IMR-90 (cell line): ENCODE results near the gene EPB41L2. TPM values are rescaled to one million over a fixed set of nuclear protein-coding genes. Genes with fewer than 3 reads are reported as not detected.

Experiments used
- ATAC-seq: fragments of 200-7000 bp; cut with Tn5 transposase; 2 replicates; pipeline ENCODE4 v1.9.1; 2020; ENCODE audit warnings: low read depth, mild to moderate bottlenecking, moderate library complexity
- BruUV-seq: library from RNA; stranded (reverse); fragments of 400-500 nt; replicated peaks from 2 replicates; lab custom pipeline; 2021; lab: Mats Ljungman, UMichigan
- CTCF ChIA-PET: fragments of 300-600 bp; formaldehyde crosslinking; extraction: SDS; loops from one replicate; lab custom pipeline; 2021; ENCODE audit warnings: antibody characterized with exemption; lab: Yijun Ruan, JAX
- POLR2A ChIA-PET: fragments of 300-600 bp; sonication (Branson Sonifier 250); formaldehyde crosslinking; loops from one replicate; lab custom pipeline; 2022; ENCODE audit warnings: antibody characterized with exemption; ENCODE audit not compliant: unreplicated experiment; lab: Charles Lee
- DNase-seq: peaks from one replicate; pipeline ENCODE4 v3.0.0; 2013
- H2AFZ ChIP-seq: replicated peaks from 2 replicates; pipeline ENCODE3; 2013; ENCODE audit warnings: low read length, mild to moderate bottlenecking; ENCODE audit not compliant: poor library complexity
- H2AK5ac ChIP-seq: 2 replicates; pipeline ENCODE4 v1.6.1; 2013; ENCODE audit warnings: low read depth, low read length, inconsistent platforms
- H2AK9ac ChIP-seq: replicated peaks from 2 replicates; pipeline ENCODE3; 2013; ENCODE audit warnings: mild to moderate bottlenecking, low read depth, low read length, moderate library complexity; ENCODE audit not compliant: poor library complexity
- H2BK120ac ChIP-seq: 2 replicates; pipeline ENCODE4 v1.6.1; 2013; ENCODE audit warnings: low read depth, low read length, inconsistent platforms
- H2BK15ac ChIP-seq: 3 replicates; pipeline ENCODE4 v1.6.1; 2013; ENCODE audit warnings: low read depth, low read length, inconsistent platforms
- H2BK20ac ChIP-seq: 2 replicates; pipeline ENCODE4 v1.6.1; 2013; ENCODE audit warnings: low read depth, mild to moderate bottlenecking, inconsistent platforms, low read length, moderate library complexity
- H2BK5ac ChIP-seq: 2 replicates; pipeline ENCODE4 v1.6.1; 2013; ENCODE audit warnings: mild to moderate bottlenecking, low read depth, low read length, inconsistent platforms; ENCODE audit not compliant: poor library complexity, severe bottlenecking
- H3K14ac ChIP-seq: replicated peaks from 2 replicates; pipeline ENCODE4 v1.6.1; 2013; ENCODE audit warnings: low read depth, low read length, inconsistent platforms
- H3K18ac ChIP-seq: 2 replicates; pipeline ENCODE4 v1.6.1; 2013; ENCODE audit warnings: low read depth, low read length, control low read depth
- H3K23ac ChIP-seq: 2 replicates; pipeline ENCODE4 v1.6.1; 2013; ENCODE audit warnings: low read depth, low read length, inconsistent platforms
- H3K27ac ChIP-seq: 2 replicates; pipeline ENCODE4 v1.5.1; 2013; ENCODE audit warnings: mild to moderate bottlenecking, control low read depth, low read length; ENCODE audit not compliant: insufficient read depth
- H3K27me3 ChIP-seq: 2 replicates; pipeline ENCODE4 v1.6.1; 2013; ENCODE audit warnings: low read length; ENCODE audit not compliant: control insufficient read depth, insufficient read depth
- H3K36me3 ChIP-seq: 2 replicates; pipeline ENCODE4 v1.6.1; 2013; ENCODE audit warnings: low read length, mixed read lengths; ENCODE audit not compliant: control insufficient read depth, insufficient read depth
- H3K4ac ChIP-seq: 2 replicates; pipeline ENCODE4 v1.6.1; 2013; ENCODE audit warnings: low read depth, low read length, inconsistent platforms
- H3K4me1 ChIP-seq: 2 replicates; pipeline ENCODE4 v1.6.1; 2013; ENCODE audit warnings: low read length, mixed read lengths; ENCODE audit not compliant: control insufficient read depth, insufficient read depth
- H3K4me2 ChIP-seq: 2 replicates; pipeline ENCODE4 v1.6.1; 2013; ENCODE audit warnings: low read depth, mild to moderate bottlenecking, control low read depth, low read length, moderate library complexity
- H3K4me3 ChIP-seq: 2 replicates; pipeline ENCODE4 v1.5.1; 2013; ENCODE audit warnings: low read depth, mild to moderate bottlenecking, control low read depth, low read length, moderate library complexity; ENCODE audit not compliant: insufficient read depth
- H3K56ac ChIP-seq: 2 replicates; pipeline ENCODE4 v1.6.1; 2013; ENCODE audit warnings: low read length, inconsistent platforms; ENCODE audit not compliant: insufficient read depth; ENCODE audit errors: extremely low read depth
- H3K79me1 ChIP-seq, 2 experiments: 2 replicates each; pipeline ENCODE4 v1.6.1; 2013; ENCODE audit warnings: low read length in 2 of 2, inconsistent platforms in 1 of 2, low read depth in 1 of 2
- H3K9ac ChIP-seq: 2 replicates; pipeline ENCODE4 v1.6.1; 2013; ENCODE audit warnings: low read depth, low read length, control low read depth
- H3K9me1 ChIP-seq: 2 replicates; pipeline ENCODE4 v1.6.1; 2013; ENCODE audit warnings: low read length, inconsistent platforms; ENCODE audit not compliant: insufficient read depth
- H3K9me3 ChIP-seq: 2 replicates; pipeline ENCODE4 v1.6.1; 2013; ENCODE audit warnings: low read length; ENCODE audit not compliant: control insufficient read depth, insufficient read depth
- H4K20me1 ChIP-seq: 2 replicates; pipeline ENCODE4 v1.6.1; 2013; ENCODE audit warnings: low read length, inconsistent platforms; ENCODE audit not compliant: insufficient read depth
- H4K5ac ChIP-seq: 2 replicates; pipeline ENCODE4 v1.6.1; 2013; ENCODE audit warnings: mild to moderate bottlenecking, low read depth, low read length, control low read depth
- H4K8ac ChIP-seq, 2 experiments: 2 replicates each; pipeline ENCODE4 v1.6.1; 2013; ENCODE audit warnings: low read depth in 2 of 2, low read length in 2 of 2, control low read depth in 1 of 2, inconsistent platforms in 1 of 2
- H4K91ac ChIP-seq: 2 replicates; pipeline ENCODE4 v1.6.1; 2013; ENCODE audit warnings: low read depth, low read length, inconsistent platforms; ENCODE audit not compliant: insufficient read depth
- CHD1 ChIP-seq: IDR thresholded peaks from 2 replicates; pipeline ENCODE4 v1.6.1; 2012; ENCODE audit warnings: low read depth, low read length, improper control_type of control experiment
- FOS ChIP-seq: fragments of 150-350 bp; IDR thresholded peaks from 2 replicates; pipeline ENCODE4 v1.6.1; 2016; ENCODE audit warnings: low read depth, low read length
- MXI1 ChIP-seq: IDR thresholded peaks from 2 replicates; pipeline ENCODE4 v1.6.1; 2012; ENCODE audit warnings: low read depth, mild to moderate bottlenecking, low read length, moderate library complexity, borderline replicate concordance
- RFX5 ChIP-seq: IDR thresholded peaks from 2 replicates; pipeline ENCODE4 v1.8.0; 2012; ENCODE audit warnings: low read depth, mild to moderate bottlenecking, low read length, moderate library complexity
- SMC3 ChIP-seq: fragments of 150-350 bp; IDR thresholded peaks from 2 replicates; pipeline ENCODE4 v1.6.1; 2016; ENCODE audit warnings: low read depth, mild to moderate bottlenecking, antibody characterized with exemption, low read length, moderate library complexity
- WGBS, 2 experiments: methylation state at CpG; one replicate each; pipeline versions ENCODE4 v1.1.5 to v1.1.7; 2013; ENCODE audit warnings: missing lambda C conversion rate in 2 of 2; ENCODE audit not compliant: insufficient read length in 1 of 2; ENCODE audit errors: extremely low coverage in 2 of 2; 5-methylcytosine and 5-hydroxymethylcytosine counted together
- dilution Hi-C: fragments of 300-500 bp; cut with HindIII; formaldehyde crosslinking; loops from one replicate; pipeline ENCODE4 v1.14.3; 2018; ENCODE audit warnings: low sequenced_read_pairs; ENCODE audit not compliant: unreplicated experiment
- in situ Hi-C: fragments of 300-500 bp; cut with MboI; formaldehyde crosslinking; loops from 3 replicates; pipeline ENCODE4 v1.14.3; 2019; ENCODE audit warnings: low sequenced_read_pairs, inconsistent platforms, mixed read lengths
- intact Hi-C: fragments of 100-400 bp; cut with micrococcal nuclease; formaldehyde crosslinking; loops from 2 replicates; pipeline ENCODE4 v1.10.0; 2022
- polyA plus RNA-seq, 3 experiments: library from polyadenylated mRNA; depleted of rRNA; stranded (reverse); fragments of >200 nt; gene quantifications; 2 replicates each; pipeline ENCODE4 v1.2.3, GENCODE V29; 2012; ENCODE audit warnings: low replicate concordance in 1 of 3
- total RNA-seq: library from RNA; depleted of rRNA; stranded (reverse); fragments of >200 nt; gene quantifications from 2 replicates; pipeline ENCODE4 v1.2.3, GENCODE V29; 2012
- TF ChIP-seq, protein P1 (sequence below): fragments of 150-350 bp; IDR thresholded peaks from 2 replicates; pipeline ENCODE4 v1.6.1; 2017; ENCODE audit warnings: mild to moderate bottlenecking, antibody characterized with exemption, low read length, low read depth

Gene EPB41L2
- total and polyA plus RNA-seq, 2 of the 4 experiments (the other 2 are of a cell fraction): 85.7 to 99.8 TPM

DNA sequence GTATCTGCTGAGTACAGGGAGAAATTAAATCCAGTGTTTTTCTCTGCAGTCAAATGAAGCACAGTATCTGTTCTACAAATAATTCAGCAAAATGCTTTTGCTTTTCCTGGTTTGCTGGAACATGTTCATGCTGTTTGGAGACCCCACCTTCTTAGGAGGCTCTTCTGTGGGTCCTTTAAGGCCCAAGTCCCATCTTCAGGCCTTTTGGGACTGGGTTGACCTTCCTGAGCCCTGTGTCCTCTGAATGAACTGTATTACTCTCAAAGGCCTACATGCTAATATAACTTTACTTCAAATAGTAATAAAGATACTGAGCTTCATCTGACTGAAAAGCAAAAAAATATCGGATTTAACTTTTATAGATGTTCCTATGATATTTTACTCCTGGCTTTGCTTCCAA lies 216.5 kb downstream of the EPB41L2 start:
- Histone ChIP-seq H3K27ac (no peak overlapping the region), H3K79me1 (peaks cover 3 to 6% of the 10 kb centered on the region in 2 experiments; a peak in 2 of 4 replicates), H4K8ac (no peak overlapping the region), H2AK5ac (no peak overlapping the region), H3K36me3 (no peaks in the 10 kb centered on the region; the same call in 1 of the 2 replicates), H4K91ac (no peak overlapping the region), H3K4me2 (no peak overlapping the region), H2AFZ (no peak overlapping the region), H3K9me1 (peaks cover 7% of the 10 kb centered on the region), H3K4me1 (peaks cover 6% of the 10 kb centered on the region; the same call in 1 of the 2 replicates), H4K20me1 (no peaks in the 10 kb centered on the region), H3K14ac (no peak overlapping the region), H3K56ac (no peak overlapping the region), H3K4me3 (no peak overlapping the region), H3K27me3 (no peaks in the 10 kb centered on the region), H3K9me3 (no peaks in the 10 kb centered on the region), H2BK20ac (no peak overlapping the region), H2BK5ac (no peak overlapping the region), H2BK15ac (no peak overlapping the region), H3K23ac (no peak overlapping the region), H2BK120ac (no peak overlapping the region), H3K9ac (no peak overlapping the region), H3K18ac (no peak overlapping the region), H2AK9ac (no peak overlapping the region), H3K4ac (no peak overlapping the region), H4K5ac (no peak overlapping the region)
- in situ Hi-C loops: loop anchor here (10.0 kb wide), 1 partner anchor 532 kb away; no protein-coding TSS in a partner anchor
- ChIA-PET CTCF (no interaction called here), POLR2A (no interaction called here)
- TF ChIP-seq MXI1 (no peak), FOS (no peak), SMC3 (no peak), CHD1 (no peak), RFX5 (no peak)
- TF ChIP-seq, protein P1, sequence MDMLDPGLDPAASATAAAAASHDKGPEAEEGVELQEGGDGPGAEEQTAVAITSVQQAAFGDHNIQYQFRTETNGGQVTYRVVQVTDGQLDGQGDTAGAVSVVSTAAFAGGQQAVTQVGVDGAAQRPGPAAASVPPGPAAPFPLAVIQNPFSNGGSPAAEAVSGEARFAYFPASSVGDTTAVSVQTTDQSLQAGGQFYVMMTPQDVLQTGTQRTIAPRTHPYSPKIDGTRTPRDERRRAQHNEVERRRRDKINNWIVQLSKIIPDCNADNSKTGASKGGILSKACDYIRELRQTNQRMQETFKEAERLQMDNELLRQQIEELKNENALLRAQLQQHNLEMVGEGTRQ: no peak
- no TSS peak for BruUV-seq
- intact Hi-C loops: no loop called here
- dilution Hi-C loops: no loop called here
- WGBS, 2 experiments: no CpG with 5 or more reads among the region's 1 CpG
- no peak for DNase-seq
- ATAC-seq: no peak
